CD4-positive, alpha-beta T cell treated with Interleukin-10 for 1 hour (primary cell): ENCODE data around the gene OR1S2.
"Not testable (repeated sequence)": the region's sequence is repeated elsewhere in the genome, so short reads cannot be mapped to it uniquely, and the experiment has no call there.

ENCODE experiments used
- DNase-seq: peaks from one replicate; pipeline ENCODE4 v3.0.0-alpha.2; 2020

The OR1S2 gene, protein sequence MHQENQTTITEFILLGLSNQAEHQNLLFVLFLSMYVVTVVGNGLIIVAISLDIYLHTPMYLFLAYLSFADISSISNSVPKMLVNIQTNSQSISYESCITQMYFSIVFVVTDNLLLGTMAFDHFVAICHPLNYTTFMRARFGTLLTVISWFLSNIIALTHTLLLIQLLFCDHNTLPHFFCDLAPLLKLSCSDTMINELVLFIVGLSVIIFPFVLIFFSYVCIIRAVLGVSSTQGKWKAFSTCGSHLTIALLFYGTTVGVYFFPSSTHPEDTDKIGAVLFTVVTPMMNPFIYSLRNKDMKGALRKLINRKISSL

DNA sequence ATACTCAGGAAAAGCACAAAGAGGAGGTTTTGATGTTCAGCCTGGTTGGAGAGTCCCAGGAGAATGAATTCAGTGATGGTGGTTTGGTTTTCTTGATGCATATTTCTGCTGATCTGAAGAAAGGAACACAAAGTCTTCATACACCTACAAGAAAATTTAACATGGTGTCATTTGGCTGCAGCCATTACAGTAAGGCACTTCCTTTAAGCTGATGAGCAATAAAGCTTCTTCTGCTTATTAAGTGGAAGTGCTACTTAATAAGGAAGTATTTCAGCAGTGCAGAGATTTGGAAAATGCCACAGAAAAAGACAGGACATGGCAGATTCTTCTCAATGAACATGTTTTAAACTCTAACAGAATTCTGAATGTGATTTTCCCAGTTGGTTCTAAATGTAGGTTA lies at the start of gene OR1S2:
Gene OR1S2, minus strand, starts transcription at position 101 of the 400 bp plus-strand sequence. Its CDS starts 0 bp downstream, at position 101.
- no peak for DNase-seq

DNA sequence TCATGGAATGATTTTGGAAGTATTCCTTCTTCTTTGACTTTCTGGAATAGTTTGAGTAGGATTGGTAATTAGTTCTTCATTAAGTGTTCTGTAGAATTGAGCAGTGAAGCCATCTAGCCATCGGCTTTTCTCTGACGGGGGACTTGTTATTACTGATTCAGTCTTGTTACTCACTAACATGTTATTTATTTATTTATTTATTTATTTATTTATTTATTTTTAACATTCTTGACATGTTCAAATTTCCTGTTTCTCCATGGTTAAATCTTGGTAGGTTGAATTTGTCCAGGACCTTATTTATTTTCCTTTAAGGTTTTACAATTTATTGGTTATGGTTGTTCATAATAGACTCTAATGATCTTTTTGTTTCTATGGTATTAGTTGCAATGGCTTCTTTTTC lies 40.0 kb upstream of the OR1S2 start:
- DNase-seq, result no peak

- no peak for DNase-seq
Measured at GRCh38 chr11:58227956-58228615, 24.1 kb upstream of the OR1S2 start.

DNA sequence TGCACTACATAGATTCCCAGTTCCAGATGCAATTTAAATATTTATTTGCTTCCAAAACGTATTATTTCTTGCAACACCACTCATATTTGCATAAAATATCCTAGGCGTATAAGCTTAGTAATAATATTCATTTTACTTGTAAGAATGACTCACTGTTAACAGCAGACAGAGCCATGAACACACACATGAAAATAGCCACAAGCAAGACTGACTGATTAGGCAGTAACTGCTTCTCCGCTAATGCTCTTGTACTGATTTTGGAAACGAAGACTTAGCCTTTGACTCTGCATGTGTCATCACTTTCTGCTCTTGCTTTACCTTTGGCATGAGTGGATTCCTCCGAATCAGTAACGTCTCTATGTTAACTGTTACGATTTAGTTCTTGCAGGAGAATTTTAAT lies 18.8 kb upstream of the OR1S2 start:
- DNase-seq, result no peak

- DNase-seq, result no peak
Measured at GRCh38 chr11:58216476-58216875, 12.5 kb upstream of the OR1S2 start.

- DNase-seq, result not testable (repeated sequence)
Measured at GRCh38 chr11:58212420-58212819, 8.5 kb upstream of the OR1S2 start, which contains the start of gene OR1S1. Gene OR1S1, plus strand, starts transcription at chr11:58212720.

GRCh38 chr11:58199271-58199670 lies 4.7 kb downstream of the OR1S2 start:
- DNase-seq, result no peak

GRCh38 chr11:58195939-58196338 lies 8.0 kb downstream of the OR1S2 start:
- no peak for DNase-seq

- no peak for DNase-seq
Measured at GRCh38 chr11:58193391-58193790, 10.6 kb downstream of the OR1S2 start.

DNA sequence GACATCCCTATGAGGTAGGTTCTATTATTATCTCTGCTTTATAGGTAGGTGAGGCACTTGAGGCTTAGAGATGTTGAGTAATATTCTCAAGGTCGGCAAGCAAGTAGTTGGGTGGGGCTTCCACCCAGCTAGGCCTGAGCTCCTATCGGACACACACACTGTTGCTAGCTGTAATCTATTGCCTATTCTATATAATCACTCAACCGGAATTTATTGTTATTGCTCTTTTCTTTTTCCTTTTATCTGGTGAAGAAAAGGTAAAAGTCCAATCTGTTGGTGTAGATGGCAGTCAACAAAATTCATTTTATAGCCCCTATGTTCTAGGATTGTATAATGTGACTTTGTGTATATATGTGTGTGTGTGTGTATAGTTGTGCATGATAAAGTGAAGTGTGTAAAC lies 11.7 kb downstream of the OR1S2 start:
- no peak for DNase-seq

DNA sequence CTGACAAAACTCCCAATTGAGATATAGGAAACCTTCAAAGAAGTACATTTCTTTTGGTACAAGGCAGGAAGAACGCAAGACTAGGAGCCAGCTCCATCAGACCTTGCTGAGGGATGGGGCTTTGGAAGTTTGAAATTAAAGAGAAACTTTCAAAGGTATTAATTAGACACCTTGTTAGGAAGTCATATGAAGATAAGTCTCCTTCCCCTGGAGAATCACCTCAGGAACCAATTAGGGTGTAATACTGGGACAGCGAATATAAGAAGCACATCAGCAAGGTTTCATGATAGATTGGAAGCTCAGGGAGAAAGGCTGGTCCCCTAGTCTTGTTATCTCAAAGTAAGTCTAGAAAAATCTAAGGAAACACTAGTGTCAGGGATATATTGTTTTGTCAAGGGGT lies 15.2 kb downstream of the OR1S2 start, which contains the start of gene OR9Q2:
Gene OR9Q2, plus strand, starts transcription at position 301 of the 400 bp plus-strand sequence. CDS start 1,421 bp downstream, outside the sequence.
- no peak for DNase-seq

DNA sequence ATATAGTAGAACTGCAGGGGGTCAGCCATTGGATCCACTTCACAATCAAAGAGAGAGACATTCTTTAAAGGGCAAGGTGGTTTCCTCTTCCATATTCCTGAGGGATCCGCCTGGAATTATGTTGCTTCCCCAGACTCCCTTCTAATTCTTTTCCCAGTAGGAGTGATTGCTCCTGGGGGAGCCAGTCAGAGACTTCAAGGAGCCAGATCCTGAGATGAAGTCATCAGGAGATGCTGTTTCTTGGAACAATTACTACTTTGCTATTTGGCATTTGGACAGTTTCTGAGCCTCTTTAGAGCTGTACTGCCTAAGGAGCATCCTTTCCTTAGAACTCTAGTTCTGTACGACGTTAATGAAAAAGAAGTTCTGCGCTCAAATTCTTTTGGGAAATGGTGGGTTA lies 17.0 kb downstream of the OR1S2 start:
- no peak for DNase-seq

DNA sequence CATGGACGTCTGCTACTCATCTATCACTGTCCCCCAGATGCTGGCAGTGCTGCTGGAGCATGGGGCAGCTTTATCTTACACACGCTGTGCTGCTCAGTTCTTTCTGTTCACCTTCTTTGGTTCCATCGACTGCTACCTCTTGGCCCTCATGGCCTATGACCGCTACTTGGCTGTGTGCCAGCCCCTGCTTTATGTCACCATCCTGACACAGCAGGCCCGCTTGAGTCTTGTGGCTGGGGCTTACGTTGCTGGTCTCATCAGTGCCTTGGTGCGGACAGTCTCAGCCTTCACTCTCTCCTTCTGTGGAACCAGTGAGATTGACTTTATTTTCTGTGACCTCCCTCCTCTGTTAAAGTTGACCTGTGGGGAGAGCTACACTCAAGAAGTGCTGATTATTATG lies 24.3 kb downstream of the OR1S2 start:
- DNase-seq, result no peak

- no peak for DNase-seq
Measured at GRCh38 chr11:58178444-58178843, 25.5 kb downstream of the OR1S2 start.

- no peak for DNase-seq
Measured at GRCh38 chr11:58177409-58178054, 26.4 kb downstream of the OR1S2 start.

- DNase-seq, result no peak
Measured at GRCh38 chr11:58165504-58166106, 38.3 kb downstream of the OR1S2 start.

DNA sequence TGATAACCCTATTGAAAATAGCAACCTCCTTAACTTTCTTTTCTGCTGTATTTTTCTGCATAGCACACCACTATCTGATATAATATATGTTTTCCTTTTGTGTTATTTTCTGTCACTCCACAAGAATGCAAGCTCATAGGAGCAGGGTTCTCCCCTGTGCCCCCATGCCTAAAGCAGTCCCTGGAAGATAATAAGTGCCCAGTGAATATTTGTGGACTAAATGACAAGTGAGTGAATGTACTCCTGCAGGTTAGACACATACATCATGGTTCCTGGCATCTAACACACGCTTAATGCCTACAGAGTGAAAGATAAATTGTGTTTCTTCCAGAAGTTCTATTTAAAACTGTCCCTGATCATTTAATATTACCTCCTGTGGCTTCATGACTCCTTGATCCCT lies 39.0 kb downstream of the OR1S2 start:
- DNase-seq, result no peak

DNA sequence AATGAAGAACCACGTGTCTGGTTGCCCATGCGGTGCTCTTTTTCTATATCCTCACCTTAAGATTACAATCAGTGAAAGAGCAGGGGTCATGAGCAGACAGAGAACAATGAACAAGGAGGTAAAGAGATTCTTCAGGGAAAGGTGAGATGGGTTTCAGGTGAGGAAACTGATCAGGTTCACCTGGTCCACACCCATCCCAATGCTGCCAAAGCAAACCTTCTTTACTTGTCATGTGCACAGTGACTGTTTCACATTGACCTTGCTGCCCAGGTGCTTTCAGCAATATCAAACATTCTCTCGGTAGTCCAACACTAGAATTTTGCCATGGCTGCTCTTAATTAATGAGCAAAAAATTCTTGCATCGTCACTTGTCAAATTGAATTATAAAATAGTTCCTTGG lies 39.6 kb downstream of the OR1S2 start:
- no peak for DNase-seq
